NCI-H2196 treated with DMSO at 0.1 percent for 48 hours (cell line): ENCODE measurements around the gene PGK1.
"Not testable (repeated sequence)": the region's sequence is repeated elsewhere in the genome, so short reads cannot be mapped to it uniquely, and the experiment has no call there.

Experiments used
- DNase-seq: peaks from one replicate; lab custom pipeline; 2025; ENCODE audit not compliant: unreplicated experiment; lab: John Stamatoyannopoulos, UW

PGK1 gene

DNA sequence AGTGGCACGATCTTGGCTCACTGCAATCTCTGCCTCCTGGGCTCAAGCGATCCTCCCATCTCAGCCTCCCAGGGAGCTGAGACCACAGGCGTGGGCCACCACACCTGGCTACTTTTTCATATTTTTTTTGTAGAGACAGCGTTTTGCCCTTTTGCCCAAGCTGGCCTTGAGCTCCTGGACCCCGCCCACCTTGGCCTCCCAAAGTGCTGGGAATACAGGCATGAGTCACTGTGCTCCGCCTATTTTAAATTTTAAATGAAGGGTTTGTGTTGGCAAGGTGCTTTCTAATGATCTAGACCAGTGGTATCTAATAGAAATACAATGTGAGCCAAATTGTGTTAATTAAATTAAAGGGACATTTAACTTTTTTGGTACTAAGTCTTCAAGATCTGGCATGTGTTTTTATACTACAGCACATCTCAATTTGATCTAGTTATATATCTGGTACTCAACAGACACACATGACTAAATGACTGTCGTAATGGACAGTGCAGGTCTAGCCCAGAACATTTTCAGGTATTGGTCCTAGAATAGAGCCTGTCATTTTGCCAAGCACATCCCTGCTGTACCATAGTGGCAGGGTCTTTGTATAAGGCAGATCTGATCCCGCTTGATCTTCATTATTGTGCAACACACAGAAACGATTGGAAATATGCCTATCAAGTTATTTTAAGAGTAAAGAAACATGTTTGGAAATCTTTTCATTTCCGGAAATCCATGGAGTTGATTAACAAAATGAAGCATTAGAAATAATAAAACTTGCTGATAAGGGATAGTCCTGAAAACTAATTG, 7.3 kb downstream of the PGK1 start:
- no peak for DNase-seq

DNA sequence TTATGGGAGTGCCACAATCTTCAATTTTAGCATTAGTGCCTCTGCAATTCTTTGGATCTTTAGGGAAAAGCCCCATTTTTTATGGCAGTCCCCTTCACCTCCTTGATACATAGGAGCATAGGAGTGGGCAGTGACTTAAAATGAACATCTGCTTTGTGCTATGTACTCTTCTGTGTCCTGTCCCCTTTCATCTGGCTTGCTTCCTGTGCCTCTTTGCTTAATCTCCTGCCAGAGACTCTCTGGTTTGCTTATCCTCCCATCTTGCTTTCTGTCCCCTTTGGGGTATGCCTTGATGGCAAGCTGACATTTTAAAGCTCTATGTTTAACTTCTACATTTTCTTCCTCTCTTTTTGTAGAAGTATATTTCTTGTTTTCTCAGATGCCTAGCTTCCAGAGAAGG, 12.3 kb downstream of the PGK1 start:
- DNase-seq = no peak

DNA sequence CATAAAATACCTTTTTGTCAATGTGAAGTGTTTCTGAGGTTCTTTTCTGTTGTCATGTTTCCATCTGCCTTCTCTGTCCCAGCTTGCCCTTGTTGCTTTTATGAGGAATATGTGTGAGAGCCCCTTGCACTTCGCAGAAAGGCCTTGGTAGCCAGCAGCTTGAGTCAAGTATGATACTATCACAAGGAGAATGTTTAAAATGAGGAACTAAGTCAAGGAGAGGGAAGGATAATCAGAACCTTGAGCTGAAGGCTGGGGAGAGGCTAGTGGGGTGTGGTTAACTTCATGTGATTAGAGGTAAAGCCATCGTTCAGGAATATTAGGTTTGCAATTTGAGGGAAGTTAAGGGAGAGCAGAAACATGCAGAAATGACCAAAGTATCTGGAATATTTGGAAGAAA, 12.7 kb downstream of the PGK1 start:
- DNase-seq = no peak

DNA sequence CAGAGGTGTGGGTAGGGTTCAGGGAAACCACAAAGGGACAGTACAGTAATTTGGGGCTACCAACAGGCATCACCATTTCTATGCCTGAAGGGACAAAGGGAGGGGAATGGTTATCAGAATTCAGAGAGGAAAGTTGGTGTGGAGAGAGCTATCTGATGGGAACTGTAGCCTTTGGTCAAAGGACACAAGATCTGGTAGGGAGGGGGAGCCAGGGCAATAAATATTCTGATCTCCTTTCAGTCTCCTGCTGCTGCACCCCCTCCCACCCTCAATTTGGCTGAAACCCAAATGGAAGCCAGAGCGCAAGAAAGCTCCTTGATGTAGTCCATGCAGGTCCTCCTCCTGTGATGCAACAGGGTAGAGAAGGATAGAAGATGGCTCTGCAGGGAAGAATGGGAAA, 14.6 kb downstream of the PGK1 start:
- DNase-seq = no peak

DNA sequence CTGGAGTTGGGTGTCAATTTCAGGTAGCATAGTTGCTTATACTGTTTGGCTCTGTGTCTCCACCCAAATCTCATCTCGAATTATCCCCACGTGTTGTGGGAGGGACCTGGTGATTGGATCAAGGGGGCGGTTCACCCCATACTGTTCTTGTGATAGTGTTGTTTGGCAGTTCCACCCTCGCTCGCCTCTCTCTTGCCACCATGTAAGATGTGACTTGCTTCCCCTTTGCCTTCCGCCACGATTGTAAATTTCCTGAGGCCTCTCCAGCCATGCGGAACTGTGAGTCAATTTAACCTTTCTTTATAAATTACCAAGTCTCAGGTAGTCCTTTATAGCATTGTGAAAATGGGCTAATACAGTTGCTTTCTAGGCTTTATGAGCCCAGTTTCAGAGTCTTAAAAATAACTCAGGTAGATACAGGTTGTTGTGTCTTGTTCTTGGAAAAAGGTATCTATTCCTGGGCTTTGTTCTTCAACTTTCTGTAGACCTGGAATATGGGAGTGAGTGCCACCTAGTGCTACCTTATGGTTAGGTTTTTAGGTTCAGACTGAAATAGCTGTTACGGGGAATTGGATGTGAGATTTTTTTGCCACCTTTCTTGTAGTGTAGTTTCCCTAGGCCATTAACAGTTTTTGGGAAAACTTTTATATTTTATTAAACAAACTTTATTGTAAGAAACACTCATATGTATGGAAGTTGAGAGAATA, 15.6 kb downstream of the PGK1 start:
- no peak for DNase-seq

DNA sequence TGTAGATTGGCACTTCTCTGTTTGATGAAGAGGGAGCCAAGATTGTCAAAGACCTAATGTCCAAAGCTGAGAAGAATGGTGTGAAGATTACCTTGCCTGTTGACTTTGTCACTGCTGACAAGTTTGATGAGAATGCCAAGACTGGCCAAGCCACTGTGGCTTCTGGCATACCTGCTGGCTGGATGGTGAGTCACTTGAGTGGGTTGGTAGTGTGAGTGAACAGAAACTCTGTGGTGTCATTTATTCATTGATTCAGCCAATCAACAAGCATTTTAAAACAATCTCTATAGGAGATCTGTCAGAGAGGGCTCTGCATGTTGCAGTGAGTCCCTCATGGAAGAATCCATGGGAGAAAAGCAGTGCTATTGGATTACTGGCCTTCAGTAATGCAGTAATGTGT, 19.1 kb downstream of the PGK1 start:
- no peak for DNase-seq

DNA sequence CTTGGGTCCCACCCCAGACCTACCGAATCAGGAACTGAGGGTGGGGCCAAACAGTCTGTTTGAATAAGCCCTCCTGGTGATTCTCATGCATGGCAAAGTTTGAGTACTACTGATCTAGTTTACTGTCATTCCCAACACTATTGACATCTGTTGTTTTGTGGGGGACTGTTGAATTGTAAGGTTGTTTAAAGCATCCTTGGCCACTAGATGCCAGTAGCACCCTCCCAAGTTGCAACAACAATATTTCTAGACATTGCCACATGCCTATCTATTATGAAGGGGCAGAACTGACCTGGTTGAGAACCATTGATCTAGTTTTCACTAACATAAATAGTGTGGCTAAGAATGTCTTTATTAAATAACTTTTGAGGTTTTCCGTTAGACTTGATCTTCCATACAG, 20.3 kb downstream of the PGK1 start:
- no peak for DNase-seq

DNA sequence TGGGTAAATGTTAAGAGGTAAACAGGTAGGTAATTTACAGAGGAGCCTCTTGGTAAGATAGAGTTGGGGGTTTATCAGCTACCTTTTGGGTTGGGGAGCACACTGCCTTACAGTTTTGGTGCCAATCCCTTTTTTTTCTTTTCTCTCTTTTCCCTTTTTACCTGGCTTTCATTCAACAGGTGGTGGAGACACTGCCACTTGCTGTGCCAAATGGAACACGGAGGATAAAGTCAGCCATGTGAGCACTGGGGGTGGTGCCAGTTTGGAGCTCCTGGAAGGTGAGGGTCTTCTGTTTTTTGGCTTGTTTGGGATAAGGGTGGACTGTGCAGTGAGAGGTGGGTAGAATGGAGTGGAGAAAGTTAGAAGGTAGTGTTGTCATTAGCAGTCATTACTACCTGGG, 21.1 kb downstream of the PGK1 start:
- no peak for DNase-seq

DNA sequence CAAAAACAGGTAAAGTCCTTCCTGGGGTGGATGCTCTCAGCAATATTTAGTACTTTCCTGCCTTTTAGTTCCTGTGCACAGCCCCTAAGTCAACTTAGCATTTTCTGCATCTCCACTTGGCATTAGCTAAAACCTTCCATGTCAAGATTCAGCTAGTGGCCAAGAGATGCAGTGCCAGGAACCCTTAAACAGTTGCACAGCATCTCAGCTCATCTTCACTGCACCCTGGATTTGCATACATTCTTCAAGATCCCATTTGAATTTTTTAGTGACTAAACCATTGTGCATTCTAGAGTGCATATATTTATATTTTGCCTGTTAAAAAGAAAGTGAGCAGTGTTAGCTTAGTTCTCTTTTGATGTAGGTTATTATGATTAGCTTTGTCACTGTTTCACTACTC, 21.7 kb downstream of the PGK1 start:
- DNase-seq = not testable (repeated sequence)

DNA sequence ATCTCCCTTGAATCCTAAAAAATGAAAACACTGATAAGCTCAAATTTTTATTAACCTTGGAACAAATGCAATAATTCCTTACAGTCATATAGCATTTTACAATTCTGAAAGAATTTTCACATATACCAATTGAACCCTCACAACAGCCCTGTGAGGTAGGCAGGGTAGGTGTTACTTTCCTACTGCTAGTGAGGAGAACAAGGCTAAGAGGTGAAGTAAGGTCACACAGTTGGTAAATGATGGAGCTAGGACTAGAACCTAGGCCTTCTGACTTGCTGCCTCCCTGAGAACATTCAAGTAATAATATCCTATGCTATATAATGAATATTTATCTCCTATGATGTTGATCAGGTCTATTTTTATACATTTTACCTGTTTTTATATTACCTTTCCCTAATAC, 25.7 kb downstream of the PGK1 start:
- DNase-seq = no peak

DNA sequence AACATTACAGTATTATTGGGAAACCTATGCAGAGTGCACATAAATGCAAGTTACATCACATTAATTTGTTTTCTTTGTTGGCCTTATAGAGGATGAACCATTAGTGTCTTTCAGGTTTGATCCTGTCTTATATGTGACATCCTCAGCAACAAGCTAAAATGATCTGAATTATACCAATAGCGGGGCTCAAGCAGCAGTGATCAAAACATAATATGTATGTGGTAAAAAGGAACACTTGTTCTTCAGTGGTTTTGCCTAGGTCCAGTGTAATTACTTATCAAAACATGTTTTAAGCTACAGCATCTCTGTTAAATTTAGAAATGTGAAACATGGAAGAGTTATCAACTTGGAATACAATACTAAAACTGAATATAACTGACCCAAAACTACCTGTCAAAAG, 26.3 kb downstream of the PGK1 start:
- DNase-seq = no peak

DNA sequence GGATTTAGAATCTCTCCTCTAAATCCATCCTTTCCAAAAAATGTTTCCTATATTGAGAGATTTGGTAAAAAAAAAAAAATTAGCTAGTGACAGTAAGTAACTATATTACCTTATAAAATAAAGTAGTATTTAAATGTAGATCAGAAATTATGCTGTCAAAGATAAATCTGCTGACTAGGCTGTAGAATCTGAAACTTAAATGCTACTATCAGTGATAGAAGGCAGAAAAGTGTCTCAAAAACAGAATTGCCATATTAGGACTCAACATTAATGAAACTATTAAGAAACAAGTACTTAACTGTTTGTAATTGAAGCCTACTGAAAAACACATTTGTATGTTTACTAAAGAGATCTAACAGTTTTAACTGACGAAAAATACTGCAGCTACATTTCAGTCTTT, 27.1 kb downstream of the PGK1 start:
- no peak for DNase-seq

DNA sequence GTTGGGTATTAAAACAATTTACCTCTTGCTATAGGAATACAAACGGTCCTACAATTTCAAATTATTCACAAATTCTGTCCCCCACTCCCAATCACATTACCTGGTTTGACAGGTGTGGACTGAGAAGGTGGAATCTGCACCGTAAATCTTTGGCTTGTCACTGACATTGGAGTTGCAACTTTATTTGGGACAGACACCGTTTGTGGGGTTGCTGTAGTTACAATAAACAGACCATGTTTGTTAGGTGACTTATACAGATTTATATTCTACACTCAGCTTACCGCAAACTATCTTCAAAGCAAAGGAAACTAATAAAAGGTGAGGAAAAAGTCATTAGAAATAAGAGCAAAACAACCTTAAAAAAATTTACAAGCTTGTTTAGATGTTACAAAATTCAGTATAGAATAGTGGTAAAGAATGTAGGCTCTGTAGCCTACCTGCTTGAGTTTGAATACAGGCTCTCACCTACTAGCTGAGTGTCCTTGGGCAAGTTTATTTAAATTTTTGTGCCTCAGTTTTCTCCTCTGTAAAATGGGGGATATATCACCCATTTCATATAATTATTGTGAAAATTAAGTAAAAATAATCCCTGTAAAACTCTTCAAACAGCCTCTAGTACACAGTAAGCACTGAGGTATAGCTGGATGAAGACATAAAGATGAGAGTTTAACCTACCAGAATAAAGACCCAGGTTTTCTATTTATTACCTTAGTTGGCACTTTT, 29.4 kb downstream of the PGK1 start:
- no peak for DNase-seq

DNA sequence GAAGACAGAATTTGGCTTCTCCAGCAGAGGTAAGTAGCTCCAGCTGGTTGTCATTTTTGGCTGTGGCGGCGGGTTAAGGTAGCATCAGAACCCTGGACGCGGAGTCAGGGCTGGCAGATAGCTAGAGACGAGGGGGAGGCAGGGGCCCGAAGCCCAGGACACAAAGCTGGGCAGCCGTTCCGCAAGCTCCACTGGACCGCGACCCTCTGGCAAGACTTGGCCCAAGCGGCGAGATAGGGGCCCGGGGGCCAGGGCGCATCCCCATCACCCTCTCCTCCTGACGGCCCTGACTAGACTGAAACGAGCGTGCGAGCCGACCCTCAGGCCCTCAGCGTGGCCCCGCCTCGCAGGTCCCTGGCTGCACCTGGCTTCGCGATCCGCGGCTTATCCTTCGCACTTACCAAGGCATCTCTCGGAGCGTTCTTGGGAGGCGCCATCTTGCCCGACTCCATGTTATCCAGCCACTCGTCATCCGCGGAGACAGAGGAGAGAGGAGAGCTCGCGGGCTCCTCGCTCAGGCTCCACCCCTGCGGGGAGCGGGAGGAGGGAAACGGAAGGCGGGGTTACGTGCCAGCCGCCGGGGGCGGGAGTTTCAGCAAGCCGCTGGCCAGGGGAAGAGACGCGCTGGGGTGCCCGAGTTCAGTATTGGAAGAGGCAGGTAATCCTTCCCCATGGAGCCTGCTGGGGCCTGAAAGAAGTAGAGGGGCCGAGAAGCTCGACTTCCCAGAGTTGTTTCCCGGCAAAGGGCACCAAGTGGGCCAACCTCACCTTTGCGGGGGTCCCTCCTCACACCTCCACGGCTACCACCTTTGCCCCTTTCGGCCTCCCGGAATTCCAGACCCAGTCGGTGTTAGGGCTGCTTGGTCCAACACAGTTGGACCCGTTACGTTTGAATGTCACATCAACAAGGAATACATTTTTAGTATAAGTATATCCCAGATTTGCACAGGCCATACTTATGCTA, 35.4 kb downstream of the PGK1 start, which contains the start of gene TAF9B:
Gene TAF9B, minus strand, starts transcription at position 491 of the 964 bp plus-strand sequence. Its CDS starts 39 bp downstream, at position 452.
- peak; percentile 59 for DNase-seq

DNA sequence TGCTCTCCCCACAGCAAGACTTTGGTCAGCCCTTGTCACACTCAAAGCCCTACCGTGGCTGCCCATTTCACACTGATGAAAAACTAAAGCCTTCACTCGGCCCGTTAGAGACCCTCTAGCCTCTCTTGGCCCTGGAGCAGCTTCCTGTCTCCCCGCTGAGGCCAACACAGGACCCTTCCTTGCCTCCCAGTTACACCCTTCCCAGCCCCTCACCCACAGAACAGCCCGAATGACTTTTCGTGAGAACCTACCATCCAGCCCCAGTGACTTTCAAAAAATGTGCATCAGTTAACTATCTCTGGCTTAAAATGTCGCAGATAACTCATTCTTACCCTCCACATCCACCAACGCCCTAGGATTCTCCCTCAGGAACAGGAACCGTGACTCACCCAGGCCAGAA, 36.2 kb downstream of the PGK1 start:
- no peak for DNase-seq

DNA sequence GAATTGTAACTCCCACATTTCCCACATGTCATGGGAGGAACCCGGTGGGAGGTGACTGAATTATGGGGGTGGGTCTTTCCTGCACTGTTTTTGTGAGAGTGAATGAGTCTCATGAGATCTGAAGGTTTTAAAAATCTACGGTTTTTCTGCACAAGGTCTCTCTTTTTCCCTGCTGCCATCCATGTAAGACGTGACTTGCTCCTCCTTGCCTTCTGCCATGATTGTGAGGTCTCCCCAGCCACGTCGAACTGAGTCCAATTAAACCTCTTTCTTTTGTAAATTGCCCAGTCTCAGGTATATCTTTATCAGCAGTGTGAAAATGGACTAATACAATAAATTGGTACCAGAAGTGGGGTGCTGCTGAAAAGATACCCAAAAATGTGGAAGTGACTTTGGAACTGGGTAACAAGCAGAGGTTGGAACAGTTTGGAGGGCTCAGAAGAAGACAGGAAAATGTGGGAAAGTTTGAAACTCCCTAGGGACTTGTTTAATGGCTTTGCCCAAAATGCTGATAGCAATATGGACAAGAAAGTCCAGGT, 43.0 kb downstream of the PGK1 start:
- not testable (repeated sequence) for DNase-seq

DNA sequence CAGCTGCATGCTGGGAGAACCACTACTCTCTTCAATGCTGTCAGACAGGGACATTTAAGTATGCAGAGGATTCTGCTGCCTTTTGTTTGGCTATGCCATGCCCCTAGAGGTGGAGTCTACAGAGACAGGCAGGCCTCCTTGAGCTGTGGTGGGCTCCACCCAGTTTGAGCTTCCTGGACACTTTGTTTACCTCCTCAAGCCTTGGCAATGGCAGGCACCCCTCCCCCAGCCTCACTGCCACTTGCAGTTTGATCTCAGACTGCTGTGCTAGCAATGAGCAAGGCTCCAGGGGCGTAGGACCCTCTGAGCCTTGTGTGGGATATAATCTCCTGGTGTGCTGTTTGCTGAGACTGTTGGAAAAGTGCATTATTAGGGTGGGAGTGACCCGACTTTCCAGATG, 53.3 kb downstream of the PGK1 start:
- not testable (repeated sequence) for DNase-seq

DNA sequence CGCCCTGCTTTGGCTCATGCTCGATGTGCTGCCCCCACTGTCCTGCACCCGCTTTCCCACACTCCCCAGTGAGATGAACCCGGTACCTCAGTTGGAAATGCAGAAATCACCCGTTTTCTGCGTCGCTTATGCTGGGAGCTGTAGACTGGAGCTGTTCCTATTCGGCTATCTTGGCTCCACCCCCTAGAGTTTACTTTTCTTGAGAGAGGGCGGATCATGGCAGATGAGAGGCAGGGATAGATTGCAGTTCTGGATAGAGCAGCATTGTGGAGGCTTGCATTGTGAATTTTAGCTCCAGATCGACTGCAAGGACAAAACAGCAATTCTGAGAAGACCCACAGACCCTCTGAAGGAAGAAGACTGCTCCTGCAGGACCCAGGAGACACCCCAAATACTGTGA, 53.8 kb downstream of the PGK1 start:
- DNase-seq = not testable (repeated sequence)

DNA sequence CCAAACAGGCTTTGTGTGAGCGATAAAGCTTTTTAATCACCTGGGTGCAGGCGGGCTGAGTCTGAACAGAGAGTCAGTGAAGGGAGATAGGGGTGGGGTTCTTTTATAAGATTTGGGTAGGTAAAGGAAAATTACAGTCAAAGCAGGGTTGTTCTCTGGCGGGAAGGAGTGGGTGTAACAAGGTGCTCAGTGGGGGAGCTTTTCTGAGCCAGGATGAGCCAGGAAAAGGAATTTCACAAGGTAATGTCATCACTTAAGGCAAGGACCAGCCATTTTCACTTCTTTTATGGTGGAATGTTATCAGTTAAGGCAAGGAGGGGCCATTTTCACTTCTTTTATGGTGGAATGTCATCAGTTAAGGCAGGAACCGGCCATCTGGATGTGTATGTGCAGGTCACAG, 56.7 kb downstream of the PGK1 start:
- DNase-seq = not testable (repeated sequence)

DNA sequence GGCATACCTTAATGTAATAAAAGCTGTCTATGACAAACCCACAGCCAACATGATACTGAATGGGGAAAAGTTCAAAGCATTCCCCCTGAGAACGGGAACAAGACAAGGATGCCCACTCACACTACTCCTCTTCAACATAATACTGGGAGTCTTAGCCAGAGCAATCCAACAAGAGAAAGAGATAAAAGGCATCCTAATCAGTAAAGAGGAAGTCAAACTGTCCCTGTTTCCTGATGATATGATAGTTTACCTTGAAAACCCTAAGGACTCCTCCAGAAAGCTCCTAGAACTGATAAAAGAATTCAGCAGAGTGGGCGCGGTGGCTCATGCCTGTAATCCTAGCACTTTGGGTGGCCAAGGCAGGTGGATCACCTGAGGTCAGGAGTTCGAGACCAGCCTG, 59.1 kb downstream of the PGK1 start:
- not testable (repeated sequence) for DNase-seq
